K562 (cell line): ENCODE data around the gene MX1. TPM values are rescaled to one million over a fixed set of nuclear protein-coding genes. Genes with fewer than 3 reads are reported as not detected.

Source experiments
- MAFG ChIP-seq: fragments of 450-650 bp; conservative IDR thresholded peaks from 2 replicates; pipeline ENCODE4 v1.6.1; 2016; ENCODE audit warnings: missing genetic modification characterization, missing compliant biosample characterization
- MCM3 ChIP-seq: fragments of 450-650 bp; IDR thresholded peaks from 2 replicates; pipeline ENCODE4 v1.6.1; 2016
- PHF21A ChIP-seq: fragments of 450-650 bp; IDR thresholded peaks from 2 replicates; pipeline ENCODE4 v1.6.1; 2017; ENCODE audit warnings: low read depth, borderline replicate concordance
- ZBTB9 ChIP-seq: fragments of 450-650 bp; formaldehyde crosslinking; IDR thresholded peaks from 2 replicates; pipeline ENCODE4 v1.4.0; 2020; ENCODE audit warnings: mild to moderate bottlenecking, moderate library complexity
- ZC3H8 ChIP-seq: fragments of 450-650 bp; IDR thresholded peaks from 2 replicates; pipeline ENCODE4 v1.6.1; 2017
- ZNF318 ChIP-seq, 2 experiments: fragments of 450-650 bp; IDR thresholded peaks; 2 replicates each; pipeline ENCODE4 v1.6.1; 2016; ENCODE audit warnings: mild to moderate bottlenecking in 2 of 2, borderline replicate concordance in 1 of 2, low read depth in 1 of 2, moderate library complexity in 1 of 2
- ZNF707 ChIP-seq: fragments of 250-450 bp; sonication (Bioruptor Pico); conservative IDR thresholded peaks from 2 replicates; pipeline ENCODE4 v1.8.0; 2022; ENCODE audit warnings: inconsistent platforms, mild to moderate bottlenecking, moderate library complexity
- ZSCAN29 ChIP-seq: fragments of 450-650 bp; IDR thresholded peaks from 2 replicates; pipeline ENCODE4 v1.6.1; 2017
- polyA plus RNA-seq, 8 experiments: library from polyadenylated mRNA; depleted of rRNA in 4 of 8; stranded (reverse) in 5 of 8; unstranded in 3 of 8; fragments of >200 nt; fragmentation: Nextera tagmentation in 2 of 8; fragmentation: Illumina TruSeq in 1 of 8; extraction: Ambion mirVana in 2 of 8; extraction: Trizol in 1 of 8; gene quantifications; 2 replicates each; pipeline versions ENCODE4 v1.2.1 to v1.2.3, GENCODE V29; 2011 to 2014; ENCODE audit warnings: inconsistent platforms in 1 of 8, missing spikeins in 1 of 8
- total RNA-seq, 7 experiments: library from RNA; depleted of rRNA in 6 of 7; stranded (reverse); fragments of >200 nt in 6 of 7; fragmentation: Illumina TruSeq in 2 of 7; extraction: Trizol in 2 of 7; gene quantifications; 2 replicates each; pipeline versions ENCODE4 v1.2.1 to v1.2.3, GENCODE V29; 2011 to 2021; ENCODE audit warnings: low replicate concordance in 1 of 7
- TF ChIP-seq, protein P1 (sequence below): fragments of 250-450 bp; sonication (Bioruptor Pico); IDR thresholded peaks from 2 replicates; pipeline ENCODE4 v1.8.0; 2022; ENCODE audit warnings: inconsistent platforms, mild to moderate bottlenecking, moderate library complexity, borderline replicate concordance

Gene MX1
- total and polyA plus RNA-seq, 9 of the 15 experiments (the other 6 are each of a cell fraction or from before 2014, with no cell fraction given), result 0.07 to 0.51 (median 0.21) TPM; not detected in 5

DNA sequence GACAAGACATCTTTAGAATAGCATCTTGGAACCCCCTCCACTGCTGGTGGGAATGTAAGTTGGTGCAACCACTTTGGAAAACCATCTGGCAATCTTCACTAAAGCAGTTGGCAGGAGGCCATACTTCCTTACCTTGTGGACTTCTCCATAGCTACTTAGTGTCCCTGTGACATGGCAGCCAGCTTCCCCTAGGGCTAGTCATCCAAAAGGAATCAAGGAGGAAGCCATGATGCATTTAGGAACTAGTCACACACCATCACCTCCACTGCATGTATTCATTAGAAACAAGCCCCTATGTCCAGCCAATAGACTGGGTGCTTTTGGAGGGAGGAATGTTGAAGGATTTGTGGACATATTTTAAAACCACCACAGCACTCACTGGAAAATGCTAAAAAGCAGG is 44.3 kb upstream of the MX1 start (continued):
- TF ChIP-seq, protein P1, sequence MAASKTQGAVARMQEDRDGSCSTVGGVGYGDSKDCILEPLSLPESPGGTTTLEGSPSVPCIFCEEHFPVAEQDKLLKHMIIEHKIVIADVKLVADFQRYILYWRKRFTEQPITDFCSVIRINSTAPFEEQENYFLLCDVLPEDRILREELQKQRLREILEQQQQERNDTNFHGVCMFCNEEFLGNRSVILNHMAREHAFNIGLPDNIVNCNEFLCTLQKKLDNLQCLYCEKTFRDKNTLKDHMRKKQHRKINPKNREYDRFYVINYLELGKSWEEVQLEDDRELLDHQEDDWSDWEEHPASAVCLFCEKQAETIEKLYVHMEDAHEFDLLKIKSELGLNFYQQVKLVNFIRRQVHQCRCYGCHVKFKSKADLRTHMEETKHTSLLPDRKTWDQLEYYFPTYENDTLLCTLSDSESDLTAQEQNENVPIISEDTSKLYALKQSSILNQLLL (CRISPR knock-in tag), result no peak
- TF ChIP-seq ZNF707 (CRISPR knock-in tag) (no peak), MAFG (no peak), ZNF318 (IDR thresholded peaks at IDR 0.05; ENCODE audit: borderline replicate concordance in 1 of 2, low read depth in 1 of 2) (no peak), ZSCAN29 (no peak), ZBTB9 (CRISPR knock-in tag) (no peak), ZC3H8 (no peak), PHF21A (no peak), MCM3 (no peak)
